IMR-90 (cell line): Measurements from ENCODE around the gene SLC37A1. TPM values are rescaled to one million over a fixed set of nuclear protein-coding genes. Genes with fewer than 3 reads are reported as not detected.

ENCODE experiments used
- ATAC-seq: fragments of 200-7000 bp; cut with Tn5 transposase; 2 replicates; pipeline ENCODE4 v1.9.1; 2020; ENCODE audit warnings: low read depth, mild to moderate bottlenecking, moderate library complexity
- BruUV-seq: library from RNA; stranded (reverse); fragments of 400-500 nt; replicated peaks from 2 replicates; lab custom pipeline; 2021; lab: Mats Ljungman, UMichigan
- CTCF ChIA-PET: fragments of 300-600 bp; formaldehyde crosslinking; extraction: SDS; loops from one replicate; lab custom pipeline; 2021; ENCODE audit warnings: antibody characterized with exemption; lab: Yijun Ruan, JAX
- POLR2A ChIA-PET: fragments of 300-600 bp; sonication (Branson Sonifier 250); formaldehyde crosslinking; loops from one replicate; lab custom pipeline; 2022; ENCODE audit warnings: antibody characterized with exemption; ENCODE audit not compliant: unreplicated experiment; lab: Charles Lee
- DNase-seq: peaks from one replicate; pipeline ENCODE4 v3.0.0; 2013
- H2AFZ ChIP-seq: replicated peaks from 2 replicates; pipeline ENCODE3; 2013; ENCODE audit warnings: low read length, mild to moderate bottlenecking; ENCODE audit not compliant: poor library complexity
- H2AK5ac ChIP-seq: 2 replicates; pipeline ENCODE4 v1.6.1; 2013; ENCODE audit warnings: low read depth, low read length, inconsistent platforms
- H2AK9ac ChIP-seq: replicated peaks from 2 replicates; pipeline ENCODE3; 2013; ENCODE audit warnings: mild to moderate bottlenecking, low read depth, low read length, moderate library complexity; ENCODE audit not compliant: poor library complexity
- H2BK120ac ChIP-seq: 2 replicates; pipeline ENCODE4 v1.6.1; 2013; ENCODE audit warnings: low read depth, low read length, inconsistent platforms
- H2BK15ac ChIP-seq: 3 replicates; pipeline ENCODE4 v1.6.1; 2013; ENCODE audit warnings: low read depth, low read length, inconsistent platforms
- H2BK20ac ChIP-seq: 2 replicates; pipeline ENCODE4 v1.6.1; 2013; ENCODE audit warnings: low read depth, mild to moderate bottlenecking, inconsistent platforms, low read length, moderate library complexity
- H2BK5ac ChIP-seq: 2 replicates; pipeline ENCODE4 v1.6.1; 2013; ENCODE audit warnings: mild to moderate bottlenecking, low read depth, low read length, inconsistent platforms; ENCODE audit not compliant: poor library complexity, severe bottlenecking
- H3K14ac ChIP-seq: replicated peaks from 2 replicates; pipeline ENCODE4 v1.6.1; 2013; ENCODE audit warnings: low read depth, low read length, inconsistent platforms
- H3K18ac ChIP-seq: 2 replicates; pipeline ENCODE4 v1.6.1; 2013; ENCODE audit warnings: low read depth, low read length, control low read depth
- H3K23ac ChIP-seq: 2 replicates; pipeline ENCODE4 v1.6.1; 2013; ENCODE audit warnings: low read depth, low read length, inconsistent platforms
- H3K27ac ChIP-seq: 2 replicates; pipeline ENCODE4 v1.5.1; 2013; ENCODE audit warnings: mild to moderate bottlenecking, control low read depth, low read length; ENCODE audit not compliant: insufficient read depth
- H3K27me3 ChIP-seq: 2 replicates; pipeline ENCODE4 v1.6.1; 2013; ENCODE audit warnings: low read length; ENCODE audit not compliant: control insufficient read depth, insufficient read depth
- H3K36me3 ChIP-seq: 2 replicates; pipeline ENCODE4 v1.6.1; 2013; ENCODE audit warnings: low read length, mixed read lengths; ENCODE audit not compliant: control insufficient read depth, insufficient read depth
- H3K4ac ChIP-seq: 2 replicates; pipeline ENCODE4 v1.6.1; 2013; ENCODE audit warnings: low read depth, low read length, inconsistent platforms
- H3K4me1 ChIP-seq: 2 replicates; pipeline ENCODE4 v1.6.1; 2013; ENCODE audit warnings: low read length, mixed read lengths; ENCODE audit not compliant: control insufficient read depth, insufficient read depth
- H3K4me2 ChIP-seq: 2 replicates; pipeline ENCODE4 v1.6.1; 2013; ENCODE audit warnings: low read depth, mild to moderate bottlenecking, control low read depth, low read length, moderate library complexity
- H3K4me3 ChIP-seq: 2 replicates; pipeline ENCODE4 v1.5.1; 2013; ENCODE audit warnings: low read depth, mild to moderate bottlenecking, control low read depth, low read length, moderate library complexity; ENCODE audit not compliant: insufficient read depth
- H3K56ac ChIP-seq: 2 replicates; pipeline ENCODE4 v1.6.1; 2013; ENCODE audit warnings: low read length, inconsistent platforms; ENCODE audit not compliant: insufficient read depth; ENCODE audit errors: extremely low read depth
- H3K79me1 ChIP-seq, 2 experiments: 2 replicates each; pipeline ENCODE4 v1.6.1; 2013; ENCODE audit warnings: low read length in 2 of 2, inconsistent platforms in 1 of 2, low read depth in 1 of 2
- H3K9ac ChIP-seq: 2 replicates; pipeline ENCODE4 v1.6.1; 2013; ENCODE audit warnings: low read depth, low read length, control low read depth
- H3K9me1 ChIP-seq: 2 replicates; pipeline ENCODE4 v1.6.1; 2013; ENCODE audit warnings: low read length, inconsistent platforms; ENCODE audit not compliant: insufficient read depth
- H3K9me3 ChIP-seq: 2 replicates; pipeline ENCODE4 v1.6.1; 2013; ENCODE audit warnings: low read length; ENCODE audit not compliant: control insufficient read depth, insufficient read depth
- H4K20me1 ChIP-seq: 2 replicates; pipeline ENCODE4 v1.6.1; 2013; ENCODE audit warnings: low read length, inconsistent platforms; ENCODE audit not compliant: insufficient read depth
- H4K5ac ChIP-seq: 2 replicates; pipeline ENCODE4 v1.6.1; 2013; ENCODE audit warnings: mild to moderate bottlenecking, low read depth, low read length, control low read depth
- H4K8ac ChIP-seq, 2 experiments: 2 replicates each; pipeline ENCODE4 v1.6.1; 2013; ENCODE audit warnings: low read depth in 2 of 2, low read length in 2 of 2, control low read depth in 1 of 2, inconsistent platforms in 1 of 2
- H4K91ac ChIP-seq: 2 replicates; pipeline ENCODE4 v1.6.1; 2013; ENCODE audit warnings: low read depth, low read length, inconsistent platforms; ENCODE audit not compliant: insufficient read depth
- BHLHE40 ChIP-seq: fragments of 150-350 bp; IDR thresholded peaks from 2 replicates; pipeline ENCODE4 v1.6.1; 2016; ENCODE audit warnings: mild to moderate bottlenecking, low read depth, low read length
- CEBPB ChIP-seq: IDR thresholded peaks from 2 replicates; pipeline ENCODE4 v1.6.1; 2012; ENCODE audit warnings: low read depth, low read length, improper control_type of control experiment
- CHD1 ChIP-seq: IDR thresholded peaks from 2 replicates; pipeline ENCODE4 v1.6.1; 2012; ENCODE audit warnings: low read depth, low read length, improper control_type of control experiment
- CTCF ChIP-seq: conservative IDR thresholded peaks from 2 replicates; pipeline ENCODE4 v1.5.1; 2012; ENCODE audit warnings: mild to moderate bottlenecking, low read depth, low read length, improper control_type of control experiment
- FOS ChIP-seq: fragments of 150-350 bp; IDR thresholded peaks from 2 replicates; pipeline ENCODE4 v1.6.1; 2016; ENCODE audit warnings: low read depth, low read length
- MAFK ChIP-seq: IDR thresholded peaks from 2 replicates; pipeline ENCODE4 v1.6.1; 2012; ENCODE audit warnings: low read depth, low read length, improper control_type of control experiment
- MAZ ChIP-seq: IDR thresholded peaks from 2 replicates; pipeline ENCODE4 v1.6.1; 2012; ENCODE audit warnings: low read depth, mild to moderate bottlenecking, low read length, improper control_type of control experiment, moderate library complexity, borderline replicate concordance
- MXI1 ChIP-seq: IDR thresholded peaks from 2 replicates; pipeline ENCODE4 v1.6.1; 2012; ENCODE audit warnings: low read depth, mild to moderate bottlenecking, low read length, moderate library complexity, borderline replicate concordance
- NFE2L2 ChIP-seq: fragments of 150-350 bp; IDR thresholded peaks from 2 replicates; pipeline ENCODE4 v1.6.1; 2016; ENCODE audit warnings: low read depth, mild to moderate bottlenecking, low read length
- POLR2A ChIP-seq: IDR thresholded peaks from 2 replicates; pipeline ENCODE4 v1.6.1; 2012; ENCODE audit warnings: mild to moderate bottlenecking, low read depth, low read length
- RAD21 ChIP-seq: IDR thresholded peaks from 2 replicates; pipeline ENCODE4 v1.6.1; 2012; ENCODE audit warnings: low read length, improper control_type of control experiment
- RCOR1 ChIP-seq: IDR thresholded peaks from 2 replicates; pipeline ENCODE4 v1.6.1; 2012; ENCODE audit warnings: mild to moderate bottlenecking, low read length, improper control_type of control experiment; ENCODE audit not compliant: insufficient replicate concordance
- RFX5 ChIP-seq: IDR thresholded peaks from 2 replicates; pipeline ENCODE4 v1.8.0; 2012; ENCODE audit warnings: low read depth, mild to moderate bottlenecking, low read length, moderate library complexity
- SMC3 ChIP-seq: fragments of 150-350 bp; IDR thresholded peaks from 2 replicates; pipeline ENCODE4 v1.6.1; 2016; ENCODE audit warnings: low read depth, mild to moderate bottlenecking, antibody characterized with exemption, low read length, moderate library complexity
- USF2 ChIP-seq: fragments of 150-350 bp; IDR thresholded peaks from 2 replicates; pipeline ENCODE4 v1.6.1; 2017; ENCODE audit warnings: mild to moderate bottlenecking, antibody characterized with exemption, low read length, low read depth
- WGBS, 2 experiments: methylation state at CpG; one replicate each; pipeline versions ENCODE4 v1.1.5 to v1.1.7; 2013; ENCODE audit warnings: missing lambda C conversion rate in 2 of 2; ENCODE audit not compliant: insufficient read length in 1 of 2; ENCODE audit errors: extremely low coverage in 2 of 2; 5-methylcytosine and 5-hydroxymethylcytosine counted together
- dilution Hi-C: fragments of 300-500 bp; cut with HindIII; formaldehyde crosslinking; loops from one replicate; pipeline ENCODE4 v1.14.3; 2018; ENCODE audit warnings: low sequenced_read_pairs; ENCODE audit not compliant: unreplicated experiment
- in situ Hi-C: fragments of 300-500 bp; cut with MboI; formaldehyde crosslinking; loops from 3 replicates; pipeline ENCODE4 v1.14.3; 2019; ENCODE audit warnings: low sequenced_read_pairs, inconsistent platforms, mixed read lengths
- intact Hi-C: fragments of 100-400 bp; cut with micrococcal nuclease; formaldehyde crosslinking; loops from 2 replicates; pipeline ENCODE4 v1.10.0; 2022
- polyA plus RNA-seq, 3 experiments: library from polyadenylated mRNA; depleted of rRNA; stranded (reverse); fragments of >200 nt; gene quantifications; 2 replicates each; pipeline ENCODE4 v1.2.3, GENCODE V29; 2012; ENCODE audit warnings: low replicate concordance in 1 of 3
- total RNA-seq: library from RNA; depleted of rRNA; stranded (reverse); fragments of >200 nt; gene quantifications from 2 replicates; pipeline ENCODE4 v1.2.3, GENCODE V29; 2012
- TF ChIP-seq, protein P1 (sequence below): fragments of 150-350 bp; IDR thresholded peaks from 2 replicates; pipeline ENCODE4 v1.6.1; 2016; ENCODE audit warnings: low read depth, mild to moderate bottlenecking, low read length, moderate library complexity, borderline replicate concordance

The SLC37A1 gene
- total and polyA plus RNA-seq, 2 of the 4 experiments (the other 2 are of a cell fraction), result 0.36 to 0.48 TPM

- H3K79me1 ChIP-seq, result no peaks in the 10 kb centered on the region
- H3K14ac ChIP-seq, result no peak overlapping the region
- CTCF ChIA-PET, result no interaction called here
Measured at GRCh38 chr21:42576639-42577038, 63.0 kb downstream of the SLC37A1 start.

More at GRCh38 chr21:42576639-42577038, 63.0 kb downstream of the SLC37A1 start:
- POLR2A ChIA-PET, result no interaction called here
- Histone ChIP-seq H3K4me3 (no peak overlapping the region), H3K56ac (no peak overlapping the region), H4K5ac (no peak overlapping the region), H3K9me1 (no peaks in the 10 kb centered on the region), H2BK15ac (no peak overlapping the region), H2AFZ (no peak overlapping the region), H4K91ac (no peak overlapping the region), H2AK9ac (no peak overlapping the region), H3K4me1 (no peaks in the 10 kb centered on the region), H2BK120ac (no peak overlapping the region), H3K36me3 (no peaks in the 10 kb centered on the region), H2BK5ac (no peak overlapping the region), H3K23ac (no peak overlapping the region), H3K9ac (no peak overlapping the region), H3K9me3 (peaks cover 2% of the 10 kb centered on the region; the same call in 1 of the 2 replicates), H3K18ac (no peak overlapping the region), H3K27me3 (peaks cover 23% of the 10 kb centered on the region), H3K4ac (no peak overlapping the region), H2BK20ac (no peak overlapping the region), H4K8ac (no peak overlapping the region), H3K27ac (no peak overlapping the region), H4K20me1 (no peaks in the 10 kb centered on the region), H3K4me2 (no peak overlapping the region), H2AK5ac (no peak overlapping the region)
- ATAC-seq (no peak), DNase-seq (no peak)
- dilution Hi-C loops, result no loop called here
- in situ Hi-C loops, result loop anchor here (10.0 kb wide), 1 partner anchor 432 kb away; no protein-coding TSS in a partner anchor
- TF ChIP-seq CHD1 (no peak), MXI1 (no peak), MAFK (no peak), POLR2A (no peak), FOS (no peak), MAZ (no peak), BHLHE40 (no peak), USF2 (no peak), RAD21 (no peak), SMC3 (no peak), NFE2L2 (no peak), CEBPB (no peak), RCOR1 (no peak), CTCF (no peak), RFX5 (no peak)
- TF ChIP-seq, protein P1, sequence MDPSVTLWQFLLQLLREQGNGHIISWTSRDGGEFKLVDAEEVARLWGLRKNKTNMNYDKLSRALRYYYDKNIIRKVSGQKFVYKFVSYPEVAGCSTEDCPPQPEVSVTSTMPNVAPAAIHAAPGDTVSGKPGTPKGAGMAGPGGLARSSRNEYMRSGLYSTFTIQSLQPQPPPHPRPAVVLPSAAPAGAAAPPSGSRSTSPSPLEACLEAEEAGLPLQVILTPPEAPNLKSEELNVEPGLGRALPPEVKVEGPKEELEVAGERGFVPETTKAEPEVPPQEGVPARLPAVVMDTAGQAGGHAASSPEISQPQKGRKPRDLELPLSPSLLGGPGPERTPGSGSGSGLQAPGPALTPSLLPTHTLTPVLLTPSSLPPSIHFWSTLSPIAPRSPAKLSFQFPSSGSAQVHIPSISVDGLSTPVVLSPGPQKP, result no peak
- WGBS, 2 experiments, result 100% methylated on average over 1 of the region's 1 CpG; no CpG with 5 or more reads in 1 of the 2 experiments
- intact Hi-C loops, result loop anchor here (10.0 kb wide), 1 partner anchor 432 kb away; no protein-coding TSS in a partner anchor
- BruUV-seq, result no TSS peak
